Cardiac fibroblast (primary cell): ENCODE results near the gene ZBTB40.
A peak's percentile ranks its signal among the peaks of the same experiment; 100 is the strongest.

Experiments
- DNase-seq, 2 donors: peaks; one replicate each; pipeline versions ENCODE4 v3.0.0 to v3.0.0-alpha.2; 2010; ENCODE audit warnings: low read depth in 2 of 2
- H3K4me3 ChIP-seq, 2 donors: replicated peaks in 1 of 2; 1 replicate in 1 of 2; 2 replicates in 1 of 2; pipeline ENCODE4 v1.5.1; 2011; ENCODE audit warnings: low read depth in 2 of 2, low read length in 2 of 2, mild to moderate bottlenecking in 2 of 2, moderate library complexity in 1 of 2
- TF ChIP-seq, protein P1 (sequence below): IDR thresholded peaks from one replicate; pipeline ENCODE4 v1.5.1; 2011; ENCODE audit warnings: low read depth, mild to moderate bottlenecking, low read length, inconsistent platforms

ZBTB40 gene

GRCh38 chr1:22496536-22497160 is 45.0 kb downstream of the ZBTB40 start:
- H3K4me3 ChIP-seq, result no peak overlapping the region
- TF ChIP-seq, protein P1, sequence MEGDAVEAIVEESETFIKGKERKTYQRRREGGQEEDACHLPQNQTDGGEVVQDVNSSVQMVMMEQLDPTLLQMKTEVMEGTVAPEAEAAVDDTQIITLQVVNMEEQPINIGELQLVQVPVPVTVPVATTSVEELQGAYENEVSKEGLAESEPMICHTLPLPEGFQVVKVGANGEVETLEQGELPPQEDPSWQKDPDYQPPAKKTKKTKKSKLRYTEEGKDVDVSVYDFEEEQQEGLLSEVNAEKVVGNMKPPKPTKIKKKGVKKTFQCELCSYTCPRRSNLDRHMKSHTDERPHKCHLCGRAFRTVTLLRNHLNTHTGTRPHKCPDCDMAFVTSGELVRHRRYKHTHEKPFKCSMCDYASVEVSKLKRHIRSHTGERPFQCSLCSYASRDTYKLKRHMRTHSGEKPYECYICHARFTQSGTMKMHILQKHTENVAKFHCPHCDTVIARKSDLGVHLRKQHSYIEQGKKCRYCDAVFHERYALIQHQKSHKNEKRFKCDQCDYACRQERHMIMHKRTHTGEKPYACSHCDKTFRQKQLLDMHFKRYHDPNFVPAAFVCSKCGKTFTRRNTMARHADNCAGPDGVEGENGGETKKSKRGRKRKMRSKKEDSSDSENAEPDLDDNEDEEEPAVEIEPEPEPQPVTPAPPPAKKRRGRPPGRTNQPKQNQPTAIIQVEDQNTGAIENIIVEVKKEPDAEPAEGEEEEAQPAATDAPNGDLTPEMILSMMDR, result no peak
- no peak for DNase-seq

GRCh38 chr1:22498463-22498862 is 46.8 kb downstream of the ZBTB40 start:
- no peak overlapping the region for H3K4me3 ChIP-seq
- DNase-seq, result no peak
- TF ChIP-seq, protein P1, result no peak

- no peak overlapping the region for H3K4me3 ChIP-seq
- TF ChIP-seq, protein P1, result no peak
- peak in 1 of 2 donors; percentile 2 for DNase-seq
Measured at GRCh38 chr1:22500058-22500457, 48.4 kb downstream of the ZBTB40 start.

DNA sequence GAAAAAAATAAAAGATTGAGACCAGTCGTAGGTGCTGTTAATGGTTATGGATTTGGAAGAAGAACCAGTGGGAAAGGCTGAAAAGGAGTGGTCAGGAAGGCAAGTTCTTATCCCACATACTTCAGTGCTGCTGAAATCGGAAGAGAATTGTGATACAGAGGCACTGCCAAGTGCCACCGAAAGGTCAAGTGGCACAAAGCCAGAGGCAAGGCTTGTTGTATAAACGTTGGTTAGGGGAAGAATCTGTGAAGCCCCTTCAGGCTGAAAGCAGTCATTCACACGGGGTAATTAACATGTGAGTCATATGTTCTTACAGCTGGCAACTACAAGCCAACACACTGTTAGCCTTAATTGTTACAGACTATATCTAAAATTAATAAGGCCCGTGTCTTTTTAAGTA is 48.8 kb downstream of the ZBTB40 start:
- H3K4me3 ChIP-seq, result no peak overlapping the region
- DNase-seq, result peak; percentile 17 to 65
- TF ChIP-seq, protein P1, result no peak

- DNase-seq, result no peak
- TF ChIP-seq, protein P1, result no peak
- no peak overlapping the region for H3K4me3 ChIP-seq
Measured at GRCh38 chr1:22502202-22502601, 50.6 kb downstream of the ZBTB40 start.

- TF ChIP-seq, protein P1, result no peak
- H3K4me3 ChIP-seq, result no peak overlapping the region
- peak; percentile 36 to 38 for DNase-seq
Measured at GRCh38 chr1:22503721-22504410, 52.2 kb downstream of the ZBTB40 start.
